DND-41 (cell line): ENCODE results near the gene ZNF652.

Experiments
- ATAC-seq: fragments of 200-7000 bp; cut with Tn5 transposase; 3 replicates; pipeline ENCODE4 v1.9.1; 2021; ENCODE audit warnings: low read depth; ENCODE audit not compliant: insufficient read depth
- DNase-seq: peaks from one replicate; pipeline ENCODE4 v3.0.0-alpha.2; 2020
- H2AFZ ChIP-seq: 2 replicates; pipeline ENCODE4 v1.6.0; 2012; ENCODE audit warnings: low read depth, low read length
- H3K27ac ChIP-seq: 2 replicates; pipeline ENCODE4 v1.5.1; 2012; ENCODE audit warnings: low read length, inconsistent platforms
- H3K27me3 ChIP-seq: fragments of 200-600 bp; sonication (generic); 2 replicates; pipeline ENCODE4 v1.6.0; 2012; ENCODE audit warnings: low read length, mild to moderate bottlenecking, inconsistent platforms; ENCODE audit not compliant: insufficient read depth, poor library complexity
- H3K36me3 ChIP-seq: 2 replicates; pipeline ENCODE4 v1.5.1; 2012; ENCODE audit warnings: low read length, inconsistent platforms; ENCODE audit not compliant: insufficient read depth
- H3K4me1 ChIP-seq: 2 replicates; pipeline ENCODE4 v1.5.1; 2012; ENCODE audit warnings: mild to moderate bottlenecking, low read length; ENCODE audit not compliant: insufficient read depth
- H3K4me2 ChIP-seq: 2 replicates; pipeline ENCODE4 v1.6.0; 2012; ENCODE audit warnings: mild to moderate bottlenecking, moderate library complexity, low read length, inconsistent platforms; ENCODE audit not compliant: insufficient read depth
- H3K4me3 ChIP-seq, 2 experiments: fragments of 200-600 bp in 1 of 2; shearing (Covaris generic) in 1 of 2; 2 replicates each; pipeline ENCODE4 v1.5.1; 2012 to 2016; ENCODE audit warnings: inconsistent platforms in 2 of 2, low read length in 2 of 2, mild to moderate bottlenecking in 2 of 2, low read depth in 1 of 2, moderate library complexity in 1 of 2
- H3K79me2 ChIP-seq: 2 replicates; pipeline ENCODE4 v1.6.0; 2012; ENCODE audit warnings: low read length, inconsistent platforms; ENCODE audit not compliant: insufficient read depth
- H3K9ac ChIP-seq: 2 replicates; pipeline ENCODE4 v1.6.0; 2012; ENCODE audit warnings: low read depth, mild to moderate bottlenecking, inconsistent platforms, low read length, moderate library complexity
- H3K9me3 ChIP-seq: 2 replicates; pipeline ENCODE4 v1.5.1; 2012; ENCODE audit warnings: low read length, moderate library complexity, mild to moderate bottlenecking, inconsistent platforms; ENCODE audit not compliant: insufficient read depth, severe bottlenecking
- H4K20me1 ChIP-seq: 2 replicates; pipeline ENCODE4 v1.6.0; 2012; ENCODE audit warnings: low read length; ENCODE audit not compliant: insufficient read depth
- CTCF ChIP-seq: IDR thresholded peaks from 2 replicates; pipeline ENCODE4 v1.5.1; 2012; ENCODE audit warnings: borderline replicate concordance, low read length, moderate library complexity, mild to moderate bottlenecking; ENCODE audit not compliant: poor library complexity, severe bottlenecking; ENCODE audit errors: extremely low read depth
- EZH2 ChIP-seq: IDR thresholded peaks from 3 replicates; pipeline ENCODE4 v1.6.1; 2012; ENCODE audit warnings: borderline replicate concordance, low read depth, mild to moderate bottlenecking, moderate library complexity, low read length, inconsistent platforms; ENCODE audit not compliant: severe bottlenecking

The ZNF652 gene

GRCh38 chr17:49325980-49326379, 36.1 kb downstream of the ZNF652 start:
- Histone ChIP-seq H3K9me3 (no peaks in the 10 kb centered on the region), H3K27me3 (no peaks in the 10 kb centered on the region), H3K36me3 (no peaks in the 10 kb centered on the region), H2AFZ (no peak overlapping the region), H3K79me2 (peaks cover 4% of the 10 kb centered on the region; the same call in 1 of the 2 replicates), H3K4me1 (no peaks in the 10 kb centered on the region), H3K4me2 (no peak overlapping the region), H3K4me3 (no peak overlapping the region), H3K27ac (no peak overlapping the region), H4K20me1 (peaks cover 3% of the 10 kb centered on the region; the same call in 1 of the 2 replicates), H3K9ac (no peak overlapping the region)
- TF ChIP-seq EZH2 (no peak), CTCF (no peak)
- DNase-seq = no peak
- no peak for ATAC-seq

- Histone ChIP-seq H3K4me2 (no peak overlapping the region), H3K79me2 (no peaks in the 10 kb centered on the region), H3K27me3 (no peaks in the 10 kb centered on the region), H3K36me3 (no peaks in the 10 kb centered on the region), H2AFZ (no peak overlapping the region), H3K9me3 (no peaks in the 10 kb centered on the region), H3K9ac (no peak overlapping the region), H3K4me3 (no peak overlapping the region), H3K27ac (no peak overlapping the region), H4K20me1 (peaks cover 3% of the 10 kb centered on the region; the same call in 1 of the 2 replicates), H3K4me1 (no peaks in the 10 kb centered on the region)
- TF ChIP-seq EZH2 (no peak), CTCF (no peak)
- ATAC-seq (no peak), DNase-seq (no peak)
These were observed 43.5 kb downstream of the ZNF652 start for GRCh38 chr17:49318435-49318965.

DNA sequence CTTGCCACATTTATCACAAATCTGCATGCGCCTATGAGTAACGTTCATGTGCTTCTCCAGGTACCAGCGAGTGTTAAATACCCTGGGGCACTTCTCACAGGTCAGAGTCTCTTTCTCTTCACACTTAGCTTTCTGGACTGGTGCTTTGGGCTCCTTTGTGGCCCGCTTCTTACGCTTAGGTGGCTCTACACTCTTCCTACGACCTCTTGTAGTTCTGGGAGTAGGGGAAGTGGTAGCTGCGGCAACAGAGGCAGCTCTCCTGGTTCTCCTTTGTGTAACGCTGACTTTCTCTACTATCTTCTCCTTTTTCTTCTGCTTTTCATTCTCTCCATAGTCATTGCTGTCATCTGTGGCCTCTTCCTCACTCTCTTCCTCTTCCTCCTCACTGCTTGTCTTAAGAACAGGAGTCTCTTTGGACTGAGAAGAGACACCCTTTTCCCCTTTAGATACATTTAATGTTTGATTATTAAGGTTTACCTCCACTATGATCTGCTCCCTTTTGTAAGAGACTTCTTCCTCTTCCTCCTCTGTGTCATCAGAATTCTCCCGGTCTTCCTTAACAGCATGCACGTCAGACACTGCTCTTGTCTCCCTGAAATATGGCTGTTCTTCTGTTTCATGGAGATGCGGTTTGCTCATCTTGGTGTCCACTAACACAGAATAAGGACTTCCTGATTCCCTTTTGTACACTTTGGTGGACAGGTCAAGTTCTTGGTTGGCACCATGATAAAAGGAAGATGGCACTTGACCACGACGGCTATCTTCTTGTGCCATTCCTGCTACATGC, 45.0 kb downstream of the ZNF652 start:
- Histone ChIP-seq H3K9me3 (no peaks in the 10 kb centered on the region), H4K20me1 (peaks cover 3% of the 10 kb centered on the region; the same call in 1 of the 2 replicates), H3K79me2 (no peaks in the 10 kb centered on the region), H3K27me3 (no peaks in the 10 kb centered on the region), H3K9ac (no peak overlapping the region), H3K4me2 (no peak overlapping the region), H3K27ac (no peak overlapping the region), H3K4me3 (no peak overlapping the region), H3K4me1 (no peaks in the 10 kb centered on the region), H3K36me3 (peaks cover 3% of the 10 kb centered on the region; the same call in 1 of the 2 replicates), H2AFZ (no peak overlapping the region)
- DNase-seq (no peak), ATAC-seq (no peak)
- TF ChIP-seq EZH2 (no peak), CTCF (no peak)
